ENCODE results near the gene SNPH. TPM values are rescaled to one million over a fixed set of nuclear protein-coding genes. Genes with fewer than 3 reads are reported as not detected.

SNPH gene
- total RNA-seq, 1 donor from 2014 or later = 4.9 TPM

DNA sequence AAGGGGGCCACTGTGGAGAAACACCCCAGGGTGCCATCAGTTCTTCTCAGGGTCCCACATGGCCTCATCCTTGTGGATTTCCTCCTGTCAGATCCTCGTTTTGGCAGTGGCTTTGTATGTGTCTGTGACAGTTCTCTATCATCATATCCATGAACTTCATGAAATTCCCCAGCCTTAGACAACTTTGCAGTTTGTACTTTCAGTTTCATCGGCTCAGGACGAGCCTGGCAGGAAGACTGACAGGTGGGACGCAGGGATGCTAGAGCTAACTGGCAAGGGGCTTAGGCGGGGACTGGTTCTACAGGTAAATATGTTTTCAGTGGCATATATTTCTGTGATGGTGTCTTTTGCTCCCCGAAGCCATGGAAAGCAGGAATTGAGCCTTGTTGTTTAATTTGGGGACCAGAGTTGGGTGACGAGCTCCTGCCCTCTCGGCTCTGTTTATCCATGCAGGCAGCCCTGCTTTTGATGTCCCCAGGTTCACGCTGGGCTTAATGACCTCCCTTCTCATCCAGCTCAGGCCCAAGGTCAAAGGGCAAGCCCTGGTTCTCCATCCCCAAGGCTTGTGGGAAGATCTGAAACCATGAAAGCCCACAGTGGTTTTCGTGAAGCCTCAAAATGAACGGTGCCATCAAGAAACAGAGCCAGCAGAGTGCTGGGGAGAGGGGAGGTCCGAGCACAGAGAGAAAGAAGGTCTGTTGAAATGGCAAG is 51.6 kb downstream of the SNPH start:
- DNase-seq (ENCODE audit: low spot score) = no peak
- no peak for ATAC-seq
- intact Hi-C loops (cut with DNase I) = loop anchor here (10.0 kb wide), 1 partner anchor 127 kb away; no protein-coding TSS in a partner anchor

DNA sequence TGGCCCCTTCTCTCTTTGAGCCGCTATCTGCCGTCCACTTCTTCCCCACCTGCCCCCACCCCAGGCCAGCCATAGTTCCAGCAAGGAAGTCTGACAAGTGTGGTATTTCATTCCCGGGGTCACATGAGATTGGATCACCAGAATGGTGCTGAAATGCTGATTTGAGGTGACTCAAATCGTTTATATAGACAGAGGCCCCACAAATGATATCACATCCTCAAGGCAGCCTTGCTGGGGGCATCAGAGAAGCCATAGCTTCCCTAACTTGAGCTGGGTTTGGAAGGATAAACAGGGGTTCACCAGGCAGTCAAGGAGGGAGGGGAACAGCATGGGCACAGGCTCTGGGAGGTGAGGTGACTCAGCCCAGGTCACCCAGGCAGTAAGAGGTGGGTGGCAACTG is 53.0 kb downstream of the SNPH start:
- ATAC-seq = no peak
- intact Hi-C loops (cut with DNase I) = loop anchor here (10.0 kb wide), 1 partner anchor 126 kb away; no protein-coding TSS in a partner anchor
- DNase-seq (ENCODE audit: low spot score) = no peak

GRCh38 chr20:1319462-1319861 is 53.4 kb downstream of the SNPH start:
- no peak for ATAC-seq
- intact Hi-C loops (cut with DNase I) = loop anchor here (10.0 kb wide), 1 partner anchor 125 kb away; no protein-coding TSS in a partner anchor
- DNase-seq (ENCODE audit: low spot score) = no peak

DNA sequence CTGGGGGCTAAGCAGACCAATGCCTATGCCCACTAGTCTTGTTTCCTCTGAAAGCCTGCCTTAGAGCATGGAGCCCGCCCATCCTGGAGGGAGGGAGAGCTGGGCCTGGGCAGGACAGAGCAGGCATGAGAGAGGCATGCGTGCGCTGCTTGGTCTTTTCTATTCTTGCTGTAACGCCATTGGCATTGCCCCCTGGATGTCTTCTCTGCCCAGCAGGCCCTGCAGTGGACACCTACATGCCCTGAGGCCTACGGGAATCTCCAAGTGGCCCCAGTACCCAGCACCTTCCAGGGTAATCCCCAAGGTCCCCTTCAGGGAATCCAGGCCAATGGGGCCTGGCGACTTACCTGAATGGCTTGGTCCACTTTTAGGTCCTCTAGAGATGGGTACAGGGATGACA is 53.9 kb downstream of the SNPH start:
- DNase-seq (ENCODE audit: low spot score) (no peak), ATAC-seq (no peak)
- intact Hi-C loops (cut with DNase I) = no loop called here

DNA sequence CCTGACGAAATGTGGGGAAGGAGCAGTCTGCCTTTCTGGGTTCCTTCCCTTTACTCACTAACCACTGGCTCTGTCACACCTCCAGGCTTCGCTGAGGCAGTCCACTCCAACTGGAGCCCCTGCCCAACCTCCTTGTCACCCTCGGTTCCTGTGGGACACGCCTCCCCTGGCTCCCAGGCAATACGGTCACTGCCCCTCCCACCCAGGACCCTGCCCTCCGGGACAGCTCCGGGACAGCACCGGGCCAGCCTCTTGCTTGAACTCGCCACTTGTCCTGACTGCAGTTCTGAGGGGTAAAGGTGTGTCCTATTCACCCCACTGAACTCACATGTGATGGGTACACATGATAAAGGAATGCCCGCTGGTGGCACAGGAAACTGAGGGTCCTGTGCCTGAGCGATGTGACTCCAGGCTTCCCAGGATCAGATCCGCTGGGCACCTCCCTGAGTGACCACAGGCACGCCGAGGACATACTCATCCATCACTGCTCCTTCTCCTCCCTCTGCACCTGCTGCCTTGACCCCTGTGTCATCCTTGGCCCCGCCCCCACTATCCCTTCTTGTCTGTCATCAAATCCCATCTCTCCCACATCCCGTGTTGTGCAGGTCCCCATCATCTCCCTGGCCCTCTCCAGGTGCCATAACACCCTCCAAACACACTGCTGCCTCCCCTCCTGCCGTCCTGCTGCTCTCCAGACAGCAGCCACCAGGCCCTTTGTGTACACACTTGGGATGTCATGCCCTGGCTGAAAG is 55.0 kb downstream of the SNPH start:
- no peak for ATAC-seq
- no peak for DNase-seq (ENCODE audit: low spot score)
- intact Hi-C loops (cut with DNase I) = no loop called here

DNA sequence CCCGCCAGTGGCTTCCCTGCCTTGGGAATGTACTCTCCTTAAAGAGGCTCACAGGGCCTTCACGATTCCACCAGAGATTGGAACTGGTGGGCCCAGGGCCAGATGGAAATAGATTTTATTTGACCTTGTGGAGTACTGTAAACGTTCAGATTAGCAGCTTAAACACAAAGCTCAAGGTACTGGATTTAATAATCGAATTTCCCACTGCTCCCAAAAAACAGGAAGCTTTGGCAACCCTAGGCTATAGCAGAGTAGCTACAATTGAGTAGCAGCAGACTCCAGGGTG is 55.5 kb downstream of the SNPH start:
- ATAC-seq (no peak), DNase-seq (ENCODE audit: low spot score) (peak; percentile 18)
- intact Hi-C loops (cut with DNase I) = no loop called here

GRCh38 chr20:1322511-1323245 is 56.6 kb downstream of the SNPH start:
- ATAC-seq = no peak
- DNase-seq (ENCODE audit: low spot score) = peak; percentile 42
- intact Hi-C loops (cut with DNase I) = no loop called here

DNA sequence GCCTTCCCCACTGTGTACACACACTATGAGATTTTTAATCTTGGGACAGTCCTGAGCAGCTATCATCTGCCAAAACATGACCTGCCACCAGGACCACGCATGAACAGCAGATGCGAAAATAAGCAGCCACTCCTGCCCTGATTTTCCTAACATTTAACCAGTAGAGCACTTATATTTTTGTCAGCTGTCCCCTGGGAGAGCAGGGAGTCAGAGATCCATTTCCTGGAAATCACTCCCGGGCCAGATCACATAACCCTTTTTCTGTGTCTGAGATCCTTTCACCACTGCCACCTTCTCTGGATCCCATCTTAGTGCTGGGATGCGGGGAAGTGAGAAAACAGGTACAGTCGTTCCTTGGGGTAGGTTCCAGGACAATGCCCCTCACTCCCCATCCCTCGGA is 57.2 kb downstream of the SNPH start:
- intact Hi-C loops (cut with DNase I) = no loop called here
- peak; percentile 32 for DNase-seq (ENCODE audit: low spot score)
- no peak for ATAC-seq

- intact Hi-C loops (cut with DNase I) = no loop called here
- ATAC-seq (no peak), DNase-seq (ENCODE audit: low spot score) (peak; percentile 45)
Measured at GRCh38 chr20:1323830-1324597, 57.9 kb downstream of the SNPH start.

GRCh38 chr20:1324598-1325172 is 58.6 kb downstream of the SNPH start:
- no peak for ATAC-seq
- DNase-seq (ENCODE audit: low spot score) = peak; percentile 51
- intact Hi-C loops (cut with DNase I) = loop anchor here (5.0 kb wide), 1 partner anchor 68 kb away; the partner anchor contains the start of gene FKBP1A

- intact Hi-C loops (cut with DNase I) = loop anchor here (5.0 kb wide), 1 partner anchor 67 kb away; the partner anchor contains the start of gene FKBP1A
- DNase-seq (ENCODE audit: low spot score) (peak; percentile 99), ATAC-seq (peak; percentile 97)
Measured at GRCh38 chr20:1325173-1326030, 59.3 kb downstream of the SNPH start.

DNA sequence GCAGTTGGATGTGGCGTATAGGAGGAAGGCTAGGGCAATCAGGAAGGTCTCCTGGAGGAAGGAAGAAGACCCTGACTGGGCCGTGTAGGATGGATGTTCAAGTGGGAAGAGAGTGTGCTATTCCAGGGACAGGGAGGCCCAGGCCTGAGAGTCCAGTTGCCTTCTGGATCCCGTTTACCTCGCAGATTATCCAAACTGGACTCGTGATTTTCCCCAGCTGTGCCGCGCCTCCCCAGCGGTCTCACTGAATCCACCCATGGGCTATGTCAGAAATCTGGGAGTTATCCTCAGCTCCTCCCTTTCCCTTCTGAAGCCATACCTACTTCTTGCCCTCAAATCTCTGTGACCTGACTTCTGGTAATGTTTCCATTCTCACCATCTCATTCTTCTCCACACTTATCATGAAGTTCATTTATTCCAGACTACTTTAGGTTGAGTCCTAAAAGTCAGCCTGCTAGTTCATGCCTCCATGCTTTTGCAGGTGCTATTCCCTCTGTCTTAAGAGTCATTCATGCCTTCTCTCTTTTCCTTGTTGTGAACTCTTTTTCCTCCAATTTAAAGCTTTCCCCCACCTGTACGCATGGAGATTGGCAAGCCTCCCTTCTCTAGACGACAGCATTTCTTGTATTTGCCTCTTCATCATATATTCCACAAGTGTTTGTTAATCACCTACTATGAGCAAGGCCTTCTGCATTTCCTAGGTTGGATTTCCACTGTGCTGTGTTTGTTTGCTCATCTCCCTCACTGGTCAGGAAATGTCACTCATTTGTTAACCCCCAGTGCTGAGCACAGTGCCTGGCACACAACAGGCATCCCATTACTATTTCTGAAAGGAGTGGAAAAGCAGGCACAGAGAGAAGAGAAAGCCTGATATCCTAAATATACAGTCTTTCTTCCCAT is 60.2 kb downstream of the SNPH start:
- ATAC-seq = peak; percentile 23
- intact Hi-C loops (cut with DNase I) = loop anchor here (5.0 kb wide), 1 partner anchor 66 kb away; the partner anchor contains the start of gene FKBP1A
- DNase-seq (ENCODE audit: low spot score) = peak; percentile 62

DNA sequence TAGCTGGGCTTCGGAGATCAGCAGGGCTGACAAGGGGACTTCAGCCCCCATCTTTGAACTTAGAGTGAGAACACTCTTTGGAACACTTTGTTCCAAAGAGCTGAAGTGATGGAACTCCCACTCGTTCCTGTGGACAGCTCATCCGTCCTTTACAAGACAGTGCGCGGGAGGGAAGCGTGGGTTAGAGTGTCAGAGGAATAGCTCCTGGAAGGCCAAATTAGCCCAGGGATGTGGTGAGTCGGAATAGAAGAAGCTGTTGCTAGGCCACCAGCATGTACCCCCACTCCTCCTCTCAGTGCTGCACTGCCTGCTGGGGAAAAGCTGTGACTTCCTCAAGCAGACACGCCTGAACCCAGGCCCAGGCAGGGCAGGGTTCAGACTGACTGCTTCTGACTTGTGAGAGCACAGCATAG is 61.2 kb downstream of the SNPH start:
- DNase-seq (ENCODE audit: low spot score) (peak; percentile 56), ATAC-seq (no peak)
- intact Hi-C loops (cut with DNase I) = loop anchor here (5.0 kb wide), 1 partner anchor 65 kb away; the partner anchor contains the start of gene FKBP1A

DNA sequence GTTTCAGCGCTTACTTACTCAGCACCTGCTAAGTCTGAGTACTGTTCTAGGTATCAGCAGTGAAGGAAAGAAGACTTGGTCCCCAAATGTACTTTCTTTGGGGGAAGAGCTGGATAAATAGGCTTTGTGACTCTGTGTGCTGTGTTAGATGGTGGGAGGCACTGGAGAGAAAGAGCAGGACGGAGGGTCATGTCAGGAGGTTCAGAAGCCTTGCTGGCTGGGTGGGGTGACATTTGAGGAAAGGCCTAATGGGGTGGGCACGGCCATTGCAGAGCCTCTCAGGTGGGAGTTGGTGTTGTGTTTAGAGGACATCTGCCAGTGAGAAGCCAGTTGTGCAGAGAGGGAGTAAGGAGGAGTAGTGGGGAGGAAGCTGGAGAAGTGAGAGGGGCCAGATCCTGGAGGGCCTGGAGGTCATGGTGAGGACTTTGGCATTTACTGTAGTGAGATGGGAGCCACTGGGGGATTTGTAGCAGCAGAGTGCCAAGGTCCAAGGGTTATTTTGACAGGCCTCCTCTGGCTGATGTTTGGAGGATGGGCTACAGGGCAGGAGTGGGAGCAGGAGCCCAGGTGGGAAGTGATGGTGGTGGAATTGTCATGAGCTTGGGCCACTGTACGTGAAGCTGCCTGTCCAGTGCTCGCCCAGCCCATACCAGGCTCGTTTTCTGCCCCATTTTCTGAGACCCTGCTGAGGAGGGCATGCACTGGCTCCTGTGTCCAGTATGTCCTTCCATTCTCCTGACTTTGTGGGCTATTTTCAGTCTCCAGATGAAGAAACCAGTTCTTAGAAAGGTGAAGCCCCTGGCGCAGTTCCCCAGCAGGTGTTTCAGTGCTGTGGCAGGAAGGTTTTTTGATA is 62.0 kb downstream of the SNPH start:
- intact Hi-C loops (cut with DNase I) = loop anchor here (5.0 kb wide), 1 partner anchor 64 kb away; the partner anchor contains the start of gene FKBP1A
- peak; percentile 28 for DNase-seq (ENCODE audit: low spot score)
- ATAC-seq = no peak

DNA sequence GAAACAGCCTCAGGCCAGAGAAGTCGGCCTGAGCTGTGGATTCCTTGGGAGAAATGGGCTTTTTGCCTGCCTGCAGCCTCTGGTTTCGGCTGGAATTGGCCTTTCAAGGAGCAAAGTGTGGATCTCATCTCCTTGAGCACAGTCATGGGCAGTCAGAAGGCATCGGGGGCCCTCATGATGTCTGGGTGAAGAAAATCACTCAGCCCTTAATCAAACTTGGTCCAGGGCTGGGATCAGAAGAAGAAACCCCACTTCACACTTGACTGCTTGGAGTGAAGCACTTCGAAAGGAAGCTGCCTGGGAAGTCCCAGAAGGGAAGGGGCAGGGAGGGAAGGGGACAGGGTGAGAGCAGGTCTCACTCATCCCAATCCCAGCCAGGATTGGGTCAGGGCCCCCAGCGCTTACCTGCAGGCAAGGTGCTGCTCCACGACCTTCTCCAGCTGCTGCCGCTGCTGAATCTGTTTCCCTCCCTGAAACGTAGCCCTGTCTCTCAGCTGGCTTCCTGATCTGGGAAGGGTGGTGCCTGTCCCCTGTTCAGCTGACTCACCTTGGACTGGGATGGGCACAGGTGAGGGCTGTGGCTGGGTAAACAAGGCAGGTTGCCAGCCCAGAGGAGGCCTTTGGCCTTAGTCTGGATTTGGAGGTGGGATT is 62.7 kb downstream of the SNPH start, which contains the start of gene SDCBP2:
Gene SDCBP2, minus strand, starts transcription at position 460 of the 651 bp plus-strand sequence. CDS start 8,723 bp downstream, outside the sequence.
- intact Hi-C loops (cut with DNase I) = loop anchor here (5.0 kb wide), 1 partner anchor 63 kb away; the partner anchor contains the start of gene FKBP1A
- peak; percentile 48 for DNase-seq (ENCODE audit: low spot score)
- ATAC-seq = no peak

Measured in sciatic nerve (tissue), 2 donors.